Lower leg skin (tissue), 4 donors: ENCODE measurements around the gene CNGA3. TPM values are rescaled to one million over a fixed set of nuclear protein-coding genes. Genes with fewer than 3 reads are reported as not detected.
A peak's percentile ranks its signal among the peaks of the same experiment; 100 is the strongest.
"Not testable (repeated sequence)": the region's sequence is repeated elsewhere in the genome, so short reads cannot be mapped to it uniquely, and the experiment has no call there.

Source experiments
- DNase-seq, 2 donors: peaks; one replicate each; pipeline ENCODE4 v3.0.0-alpha.2; 2019; ENCODE audit warnings: low spot score in 2 of 2
- H3K4me3 ChIP-seq: fragments of 200-600 bp; sonication (generic); 2 replicates; pipeline ENCODE4 v1.5.1; 2017; ENCODE audit warnings: mild to moderate bottlenecking, low read depth; ENCODE audit not compliant: poor library complexity, severe bottlenecking
- POLR2A ChIP-seq, 2 donors: fragments of 450-650 bp; IDR thresholded peaks; one replicate each; pipeline ENCODE4 v1.6.1; 2016 to 2017; ENCODE audit warnings: antibody characterized with exemption in 2 of 2, mild to moderate bottlenecking in 1 of 2, moderate library complexity in 1 of 2
- WGBS, 2 donors: methylation state at CpG; one replicate each; pipeline ENCODE4 v1.1.5; 2018; 5-methylcytosine and 5-hydroxymethylcytosine counted together
- intact Hi-C: fragments of 100-400 bp; cut with DNase I; formaldehyde crosslinking; loops from one replicate; pipeline ENCODE4 v1.15.0; 2023; ENCODE audit warnings: low total_unique reads
- total RNA-seq, 4 donors: library from RNA; depleted of rRNA; stranded (reverse); fragments of >200 nt; gene quantifications; one replicate each; pipeline ENCODE4 v1.1.0, GENCODE V29; 2016
- TF ChIP-seq, protein P1 (sequence below), 3 donors: fragments of 450-650 bp; IDR thresholded peaks; one replicate each; pipeline ENCODE4 v1.5.1; 2016; ENCODE audit warnings: antibody characterized with exemption in 3 of 3, mild to moderate bottlenecking in 3 of 3, moderate library complexity in 2 of 3

The CNGA3 gene
- total RNA-seq, 4 donors from 2014 or later: not detected

DNA sequence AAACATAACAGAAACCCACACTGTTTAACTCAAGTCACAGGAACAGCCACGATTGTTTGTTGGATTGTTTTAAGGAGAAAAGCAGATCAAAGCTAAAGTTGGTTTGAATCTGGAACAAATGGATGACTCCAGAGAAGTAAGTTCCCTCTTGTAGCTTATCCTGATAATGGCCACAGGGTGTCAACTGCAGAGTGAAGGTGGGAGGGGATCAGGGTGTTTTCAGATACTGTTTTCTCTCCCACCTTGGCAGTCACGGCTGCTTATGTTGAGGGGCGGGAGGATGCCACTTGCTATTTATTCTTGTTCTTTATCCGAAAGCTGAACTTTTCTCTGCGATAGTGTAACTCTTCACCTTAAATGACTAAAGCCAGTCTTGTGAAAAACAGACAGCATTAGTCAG, 61.9 kb downstream of the CNGA3 start:
- H3K4me3 ChIP-seq: no peak overlapping the region
- WGBS, 2 donors: 77 to 84% methylated on average over 5 of the region's 5 CpGs
- TF ChIP-seq POLR2A (IDR thresholded peaks at IDR 0.05): no peak
- TF ChIP-seq, protein P1, sequence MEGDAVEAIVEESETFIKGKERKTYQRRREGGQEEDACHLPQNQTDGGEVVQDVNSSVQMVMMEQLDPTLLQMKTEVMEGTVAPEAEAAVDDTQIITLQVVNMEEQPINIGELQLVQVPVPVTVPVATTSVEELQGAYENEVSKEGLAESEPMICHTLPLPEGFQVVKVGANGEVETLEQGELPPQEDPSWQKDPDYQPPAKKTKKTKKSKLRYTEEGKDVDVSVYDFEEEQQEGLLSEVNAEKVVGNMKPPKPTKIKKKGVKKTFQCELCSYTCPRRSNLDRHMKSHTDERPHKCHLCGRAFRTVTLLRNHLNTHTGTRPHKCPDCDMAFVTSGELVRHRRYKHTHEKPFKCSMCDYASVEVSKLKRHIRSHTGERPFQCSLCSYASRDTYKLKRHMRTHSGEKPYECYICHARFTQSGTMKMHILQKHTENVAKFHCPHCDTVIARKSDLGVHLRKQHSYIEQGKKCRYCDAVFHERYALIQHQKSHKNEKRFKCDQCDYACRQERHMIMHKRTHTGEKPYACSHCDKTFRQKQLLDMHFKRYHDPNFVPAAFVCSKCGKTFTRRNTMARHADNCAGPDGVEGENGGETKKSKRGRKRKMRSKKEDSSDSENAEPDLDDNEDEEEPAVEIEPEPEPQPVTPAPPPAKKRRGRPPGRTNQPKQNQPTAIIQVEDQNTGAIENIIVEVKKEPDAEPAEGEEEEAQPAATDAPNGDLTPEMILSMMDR (IDR thresholded peaks at IDR 0.05): no peak
- intact Hi-C loops: no loop called here
- no peak for DNase-seq

DNA sequence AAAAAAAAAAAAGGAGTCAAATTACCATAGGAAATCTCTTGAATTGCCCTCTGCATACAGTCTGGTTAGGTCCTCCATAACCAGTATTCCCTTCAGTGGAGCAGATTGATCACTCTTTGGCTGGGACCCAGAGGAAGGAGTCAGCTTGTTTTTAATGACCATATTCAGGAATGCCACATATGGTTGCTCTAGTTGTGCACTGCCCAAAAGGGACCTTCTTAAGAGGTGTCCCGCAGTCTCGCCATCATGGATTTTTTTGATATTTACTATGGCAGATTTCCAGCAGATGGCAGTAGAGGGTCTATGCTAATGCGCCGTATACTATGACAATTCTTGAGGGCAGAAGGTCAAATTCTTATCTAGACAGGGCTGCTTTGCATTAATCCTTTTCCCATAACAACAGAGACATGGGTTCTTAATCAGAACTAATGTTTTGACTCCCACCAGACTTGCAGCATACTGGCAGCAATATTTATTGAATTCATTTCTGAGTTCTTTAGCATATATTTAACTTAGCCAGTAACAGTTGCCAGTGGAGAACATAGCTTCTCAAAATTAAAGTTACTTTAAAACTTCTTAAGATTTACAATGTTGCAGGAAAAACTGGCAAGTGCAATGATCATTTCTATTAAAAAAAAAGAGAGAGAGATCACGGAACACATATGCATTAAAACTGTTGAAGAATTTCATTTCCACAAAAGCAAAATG, 66.6 kb downstream of the CNGA3 start:
- TF ChIP-seq, protein P1 (IDR thresholded peaks at IDR 0.05): no peak
- no peak for TF ChIP-seq POLR2A (IDR thresholded peaks at IDR 0.05)
- H3K4me3 ChIP-seq: no peak overlapping the region
- peak in 1 of 2 donors; percentile 39 for DNase-seq
- 39 to 47% methylated on average over 5 of the region's 5 CpGs for WGBS, 2 donors
- intact Hi-C loops: no loop called here

DNA sequence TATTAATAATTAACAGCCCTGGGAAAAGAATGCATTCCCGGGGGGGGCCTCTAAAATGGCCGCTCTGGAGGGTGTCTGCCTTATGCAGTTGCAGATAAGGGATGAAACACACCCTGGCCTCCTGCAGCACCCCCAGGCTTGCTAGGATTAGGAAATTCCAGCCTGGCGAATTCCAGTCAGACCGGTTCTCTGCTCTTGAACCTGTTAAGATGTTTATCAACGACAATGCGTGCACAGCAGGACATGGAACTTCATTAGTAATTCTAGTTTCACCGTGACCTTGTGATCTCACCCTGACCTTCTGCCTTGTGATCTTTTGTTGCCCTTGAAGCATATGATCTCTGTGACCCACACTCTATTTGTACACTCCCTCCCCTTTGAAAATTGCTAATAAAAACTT, 68.0 kb downstream of the CNGA3 start:
- intact Hi-C loops: not testable (repeated sequence)
- WGBS, 2 donors: 76 to 82% methylated on average over 7 of the region's 7 CpGs

DNA sequence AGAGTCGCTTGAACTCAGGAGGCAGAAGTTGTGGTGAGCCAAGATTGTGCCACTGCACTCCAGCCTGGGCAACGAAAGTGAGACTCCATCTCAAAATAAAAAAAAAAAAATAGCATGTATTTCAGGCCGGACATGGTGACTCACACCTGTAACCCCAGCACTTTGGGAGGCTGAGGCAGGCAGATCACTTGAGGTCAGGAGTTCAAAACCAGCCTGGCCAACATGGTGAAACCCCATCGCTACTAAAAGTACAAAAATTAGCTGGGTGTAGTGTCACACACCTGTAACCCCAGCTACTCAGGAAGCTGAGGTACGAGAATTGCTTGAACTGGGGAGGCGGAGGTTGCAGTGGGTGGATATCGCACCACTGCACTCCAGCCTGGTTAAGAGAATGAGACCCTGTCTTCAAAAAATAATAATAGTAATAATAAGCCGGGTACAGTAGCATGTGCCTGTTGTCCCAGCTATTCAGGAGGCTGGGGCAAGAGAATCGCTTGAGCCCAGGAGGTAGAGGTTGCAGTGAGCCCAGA, 69.5 kb downstream of the CNGA3 start:
- intact Hi-C loops, H3K4me3 ChIP-seq, DNase-seq: not testable (repeated sequence)
- 92 to 98% methylated on average over 9 of the region's 9 CpGs for WGBS, 2 donors

More for the DNA sequence above, 68.0 kb downstream of the CNGA3 start:
- not testable (repeated sequence) for H3K4me3 ChIP-seq, DNase-seq

- H3K4me3 ChIP-seq: no peak overlapping the region
- intact Hi-C loops: no loop called here
- no peak for DNase-seq
- TF ChIP-seq POLR2A (IDR thresholded peaks at IDR 0.05): no peak
- TF ChIP-seq, protein P1 (IDR thresholded peaks at IDR 0.05): no peak
- WGBS, 2 donors: 78 to 81% methylated on average over 2 of the region's 2 CpGs
Observed at GRCh38 chr2:98416383-98417159, 70.3 kb downstream of the CNGA3 start.

DNA sequence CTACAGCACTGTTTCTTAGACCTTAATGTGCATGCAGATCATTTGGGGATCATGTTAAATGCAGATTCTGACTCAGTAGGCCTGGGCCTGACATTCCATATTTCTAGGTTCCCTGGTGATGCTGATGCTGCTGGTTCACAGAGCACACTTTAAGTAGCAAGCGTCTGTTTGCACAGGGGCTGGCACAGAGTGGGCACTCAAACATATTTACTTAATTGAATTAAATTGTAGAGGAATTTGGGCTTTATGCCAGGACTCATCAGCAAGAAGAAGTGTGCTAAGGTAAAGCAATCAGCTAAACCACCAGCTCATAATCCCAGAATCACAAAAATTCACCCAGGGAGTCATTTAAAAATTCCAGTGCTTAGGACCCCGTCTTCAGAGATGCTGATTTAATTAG, 73.3 kb downstream of the CNGA3 start:
- intact Hi-C loops: no loop called here
- no peak for DNase-seq
- TF ChIP-seq, protein P1 (IDR thresholded peaks at IDR 0.05): no peak
- no peak for TF ChIP-seq POLR2A (IDR thresholded peaks at IDR 0.05)
- WGBS, 2 donors: 67 to 75% methylated on average over 2 of the region's 2 CpGs
- H3K4me3 ChIP-seq: no peak overlapping the region
